Ovary (tissue), 9 donors: ENCODE results near the gene GPC3. TPM values are rescaled to one million over a fixed set of nuclear protein-coding genes. Genes with fewer than 3 reads are reported as not detected.

Source experiments
- DNase-seq, 5 donors: peaks; one replicate each; pipeline ENCODE4 v3.0.0-alpha.2; 2019 to 2020
- H3K27ac ChIP-seq, 2 donors: fragments of 200-600 bp; one replicate each; pipeline versions ENCODE4 v1.5.1 to v1.8.0; 2019 to 2022
- H3K27me3 ChIP-seq: fragments of 200-600 bp; one replicate; pipeline ENCODE4 v1.8.0; 2022
- H3K36me3 ChIP-seq: fragments of 200-600 bp; sonication (generic); one replicate; pipeline ENCODE4 v1.5.1; 2019
- H3K4me1 ChIP-seq: one replicate; pipeline ENCODE4 v1.8.1; 2013; ENCODE audit warnings: mild to moderate bottlenecking, moderate library complexity; ENCODE audit not compliant: insufficient read depth
- H3K4me3 ChIP-seq: fragments of 200-600 bp; sonication (generic); one replicate; pipeline ENCODE4 v1.5.1; 2017
- H3K9me3 ChIP-seq, 2 donors: fragments of 200-600 bp in 1 of 2; sonication (generic) in 1 of 2; one replicate each; pipeline versions ENCODE4 v1.5.1 to v1.8.1; 2013 to 2019; ENCODE audit warnings: mild to moderate bottlenecking in 1 of 2, moderate library complexity in 1 of 2
- CTCF ChIP-seq, 3 donors: fragments of 450-650 bp in 2 of 3; fragments of 200-600 bp in 1 of 3; IDR thresholded peaks; one replicate each; pipeline versions ENCODE4 v1.5.1 to v1.8.0; 2016 to 2022; ENCODE audit warnings: antibody characterized with exemption in 3 of 3, mild to moderate bottlenecking in 1 of 3
- EP300 ChIP-seq: sonication (generic); formaldehyde crosslinking; IDR thresholded peaks from one replicate; pipeline ENCODE4 v1.6.1; 2017; ENCODE audit warnings: antibody characterized with exemption
- POLR2A ChIP-seq: fragments of 450-650 bp; IDR thresholded peaks from one replicate; pipeline ENCODE4 v1.6.1; 2017; ENCODE audit warnings: antibody characterized with exemption, mild to moderate bottlenecking, moderate library complexity
- WGBS, 3 donors: extraction: QIAGEN DNeasy Blood & Tissue Kit in 1 of 3; methylation state at CpG; one replicate each; pipeline versions ENCODE4 v1.1.5 to v1.1.7; 2013 to 2017; 5-methylcytosine and 5-hydroxymethylcytosine counted together
- intact Hi-C, 4 donors: fragments of 100-400 bp; cut with DNase I; formaldehyde crosslinking; loops; one replicate each; pipeline versions ENCODE4 v1.11.0 to v1.15.1; 2022 to 2023
- polyA plus RNA-seq, 2 donors: library from polyadenylated mRNA; stranded (reverse); fragments of 200-250 nt in 1 of 2; fragments of 350-450 nt in 1 of 2; fragmentation: Illumina TruSeq in 1 of 2; extraction: RNeasy Lipid Tissue Mini Kit (QIAGEN cat#74804) in 1 of 2; gene quantifications; one replicate each; pipeline ENCODE4 v1.2.3, GENCODE V29; 2013 to 2014
- total RNA-seq, 7 donors: library from RNA; depleted of rRNA in 2 of 7; stranded (reverse); fragments of >200 nt in 2 of 7; fragmentation: NEBNext Ultra II Directional in 3 of 7; extraction: Animal tissue kit (Norgen Biotek cat#: 25700) in 3 of 7; gene quantifications; one replicate each; pipeline versions ENCODE4 v1.1.0 to v1.2.4, GENCODE V29; 2016 to 2023
- donor health status: DM: no; HTN: no; CAD: no; lungs with moderate emphysema.
- donor health status: DM: no; HTN: no; CAD: no.
- donor health status: Bipolar disorder and iron deficiency.
- donor health status: DM: yes; HTN: yes; CAD: no.
- donor health status: DM: no; HTN: no; CAD: no.
- donor health status: DM: yes; HTN: yes; CAD: no.

GPC3 gene
- total and polyA plus RNA-seq, 9 donors, result 4.5 to 91.8 (median 12.1) TPM

- intact Hi-C loops, result no loop called here
- Histone ChIP-seq H3K4me1 (no peaks in the 10 kb centered on the region), H3K36me3 (no peaks in the 10 kb centered on the region), H3K27me3 (no peaks in the 10 kb centered on the region), H3K9me3 (no peaks in the 10 kb centered on the region), H3K27ac (no peak overlapping the region), H3K4me3 (no peak overlapping the region)
- 69 to 74% (median 74%) methylated on average over 3 of the region's 3 CpGs for WGBS, 3 donors
- no peak for TF ChIP-seq POLR2A
- TF ChIP-seq EP300, result no peak
- TF ChIP-seq CTCF (IDR thresholded peaks at IDR 0.05), result no peak
- DNase-seq, result no peak
These were observed 391.2 kb downstream of the GPC3 start for GRCh38 chrX:133594156-133594555.

- TF ChIP-seq CTCF (IDR thresholded peaks at IDR 0.05) (no peak), POLR2A (no peak), EP300 (no peak)
- Histone ChIP-seq H3K9me3 (no peaks in the 10 kb centered on the region), H3K27me3 (no peaks in the 10 kb centered on the region), H3K4me1 (no peaks in the 10 kb centered on the region), H3K27ac (no peak overlapping the region), H3K4me3 (no peak overlapping the region), H3K36me3 (no peaks in the 10 kb centered on the region)
- DNase-seq, result no peak
- intact Hi-C loops, result no loop called here
- 87 to 90% (median 89%) methylated on average over 5 of the region's 5 CpGs for WGBS, 3 donors
These were observed 391.9 kb downstream of the GPC3 start for GRCh38 chrX:133593531-133593930.

GRCh38 chrX:133590703-133591505, 394.5 kb downstream of the GPC3 start:
- intact Hi-C loops, result no loop called here
- DNase-seq, result no peak
- Histone ChIP-seq H3K36me3 (no peaks in the 10 kb centered on the region), H3K9me3 (no peaks in the 10 kb centered on the region), H3K4me3 (no peak overlapping the region), H3K4me1 (no peaks in the 10 kb centered on the region), H3K27ac (no peak overlapping the region), H3K27me3 (no peaks in the 10 kb centered on the region)
- TF ChIP-seq CTCF (IDR thresholded peaks at IDR 0.05), result no peak
- no peak for TF ChIP-seq EP300
- TF ChIP-seq POLR2A, result no peak
- 71 to 77% (median 74%) methylated on average over 7 of the region's 7 CpGs for WGBS, 3 donors

GRCh38 chrX:133588827-133589226, 396.6 kb downstream of the GPC3 start:
- TF ChIP-seq EP300 (no peak), CTCF (IDR thresholded peaks at IDR 0.05) (no peak), POLR2A (no peak)
- H3K27ac ChIP-seq, result no peak overlapping the region
- H3K4me3 ChIP-seq, result no peak overlapping the region
- no peaks in the 10 kb centered on the region for H3K36me3 ChIP-seq
- H3K4me1 ChIP-seq, result no peaks in the 10 kb centered on the region
- H3K27me3 ChIP-seq, result no peaks in the 10 kb centered on the region
- intact Hi-C loops, result no loop called here
- DNase-seq, result no peak
- H3K9me3 ChIP-seq, result no peaks in the 10 kb centered on the region
- 54 to 63% (median 59%) methylated on average over 1 of the region's 1 CpG for WGBS, 3 donors
